OCI-LY3 (cell line): ENCODE data around the gene AGRN.

ENCODE experiments used
- CTCF ChIP-seq: fragments of 200-600, 300-600 bp; sonication (generic); IDR thresholded peaks from 2 replicates; pipeline ENCODE4 v1.5.1; 2014; ENCODE audit warnings: antibody characterized with exemption, low read length, low read depth
- EZH2phosphoT487 ChIP-seq: fragments of 200-600 bp; shearing (Covaris generic); IDR thresholded peaks from 2 replicates; pipeline ENCODE4 v1.6.1; 2018; ENCODE audit warnings: antibody characterized with exemption, mixed run types, low read depth

- TF ChIP-seq CTCF: no peak
- no peak for TF ChIP-seq EZH2phosphoT487
Measured at GRCh38 chr1:999725-1000356, 20.1 kb upstream of the AGRN start, which contains the start of gene HES4.
